Karpas-422 (cell line): ENCODE measurements around the gene KDELR3. TPM values are rescaled to one million over a fixed set of nuclear protein-coding genes. Genes with fewer than 3 reads are reported as not detected.

Experiments used
- DNase-seq: peaks from one replicate; pipeline ENCODE4 v3.0.0-alpha.2; 2015
- H2AFZ ChIP-seq: fragments of 200-600 bp; sonication (generic); 2 replicates; pipeline ENCODE4 v1.6.1; 2014; ENCODE audit warnings: antibody characterized with exemption, low read length, mixed read lengths
- H3K27ac ChIP-seq: fragments of 200-600 bp; sonication (generic); 2 replicates; pipeline ENCODE4 v1.5.1; 2014; ENCODE audit warnings: mild to moderate bottlenecking, low read length, moderate library complexity
- H3K27me3 ChIP-seq: fragments of 200-600 bp; sonication (generic); 2 replicates; pipeline ENCODE4 v1.6.1; 2014; ENCODE audit warnings: low read length, mixed read lengths
- H3K36me3 ChIP-seq: fragments of 200-600 bp; sonication (generic); 2 replicates; pipeline ENCODE4 v1.6.1; 2014; ENCODE audit warnings: low read length, mixed read lengths; ENCODE audit not compliant: insufficient read depth
- H3K4me1 ChIP-seq: fragments of 200-600 bp; sonication (generic); 2 replicates; pipeline ENCODE4 v1.6.1; 2014; ENCODE audit warnings: mild to moderate bottlenecking, low read length, mixed read lengths
- H3K4me2 ChIP-seq: fragments of 200-600 bp; sonication (generic); 2 replicates; pipeline ENCODE4 v1.6.1; 2014; ENCODE audit warnings: low read length, low read depth, mild to moderate bottlenecking; ENCODE audit not compliant: poor library complexity, severe bottlenecking
- H3K4me3 ChIP-seq: fragments of 200-600 bp; sonication (generic); 2 replicates; pipeline ENCODE4 v1.5.1; 2014; ENCODE audit warnings: mild to moderate bottlenecking, antibody characterized with exemption, low read length, mixed read lengths
- H3K79me2 ChIP-seq: fragments of 200-600 bp; sonication (generic); 2 replicates; pipeline ENCODE4 v1.6.1; 2014; ENCODE audit warnings: mild to moderate bottlenecking, low read length, mixed read lengths
- H3K9ac ChIP-seq: fragments of 200-600 bp; sonication (generic); 2 replicates; pipeline ENCODE4 v1.6.0; 2014; ENCODE audit warnings: low read length
- H3K9me2 ChIP-seq: fragments of 200-600 bp; sonication (generic), shearing (Covaris generic); replicated peaks from 2 replicates; pipeline ENCODE4 v1.6.0; 2014; ENCODE audit warnings: mild to moderate bottlenecking, low read length, moderate library complexity; ENCODE audit not compliant: insufficient read depth
- H3K9me3 ChIP-seq: fragments of 300-700, 200-600 bp; sonication (generic); 2 replicates; pipeline ENCODE4 v1.6.1; 2014; ENCODE audit warnings: low read length, mixed read lengths
- H4K20me1 ChIP-seq: fragments of 200-600 bp; sonication (generic); 2 replicates; pipeline ENCODE4 v1.6.1; 2014; ENCODE audit warnings: mild to moderate bottlenecking, antibody characterized with exemption, low read length, low read depth; ENCODE audit not compliant: insufficient read depth
- total RNA-seq: library from RNA; depleted of rRNA; stranded (reverse); fragments of >200 nt; shearing (Covaris generic); gene quantifications from 2 replicates; pipeline ENCODE4 v1.2.3, GENCODE V29; 2014; ENCODE audit warnings: low replicate concordance; rRNA removed

Gene KDELR3
- not detected in 2 replicates for total RNA-seq

DNA sequence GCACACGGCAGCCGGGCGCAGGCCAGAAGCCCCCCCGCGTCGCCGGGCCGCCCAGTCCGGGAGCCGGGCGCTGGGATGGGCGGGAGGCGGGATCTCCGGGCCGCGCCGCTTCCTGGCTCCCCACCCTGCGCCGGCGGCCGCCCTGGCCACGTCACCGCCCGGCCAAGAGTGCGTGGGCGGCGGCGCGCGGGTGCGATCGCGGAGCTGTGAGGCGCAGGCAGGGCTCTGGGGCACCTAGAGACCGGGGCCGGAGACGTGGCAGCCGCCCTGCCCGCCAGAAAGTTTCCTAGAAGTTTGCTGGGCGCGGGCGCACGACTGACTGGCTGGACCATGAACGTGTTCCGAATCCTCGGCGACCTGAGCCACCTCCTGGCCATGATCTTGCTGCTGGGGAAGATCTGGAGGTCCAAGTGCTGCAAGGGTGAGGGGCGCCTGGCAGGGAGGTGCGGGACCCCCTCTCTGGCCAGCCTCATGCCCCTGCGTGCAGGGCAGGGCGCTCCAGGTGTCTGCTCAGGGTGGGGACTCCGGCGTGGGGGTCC lies at the start of gene KDELR3:
KDELR3 (plus strand) TSS at position 193 of the 539 bp plus-strand sequence; CDS start at position 331, 138 bp downstream.
- Histone ChIP-seq H3K27ac (no peak within 1 kb of the TSS), H3K4me1 (no peaks in the 10 kb centered on the region), H3K9me2 (no peaks in the 10 kb centered on the region), H3K36me3 (no peaks in the 10 kb centered on the region), H3K4me2 (no peak within 1 kb of the TSS), H3K27me3 (no peaks in the 10 kb centered on the region), H3K79me2 (no peaks in the 10 kb centered on the region), H2AFZ (no peak within 1 kb of the TSS), H3K4me3 (no peak within 1 kb of the TSS), H3K9me3 (no peaks in the 10 kb centered on the region), H3K9ac (no peak within 1 kb of the TSS), H4K20me1 (no peaks in the 10 kb centered on the region)
- no peak for DNase-seq

DNA sequence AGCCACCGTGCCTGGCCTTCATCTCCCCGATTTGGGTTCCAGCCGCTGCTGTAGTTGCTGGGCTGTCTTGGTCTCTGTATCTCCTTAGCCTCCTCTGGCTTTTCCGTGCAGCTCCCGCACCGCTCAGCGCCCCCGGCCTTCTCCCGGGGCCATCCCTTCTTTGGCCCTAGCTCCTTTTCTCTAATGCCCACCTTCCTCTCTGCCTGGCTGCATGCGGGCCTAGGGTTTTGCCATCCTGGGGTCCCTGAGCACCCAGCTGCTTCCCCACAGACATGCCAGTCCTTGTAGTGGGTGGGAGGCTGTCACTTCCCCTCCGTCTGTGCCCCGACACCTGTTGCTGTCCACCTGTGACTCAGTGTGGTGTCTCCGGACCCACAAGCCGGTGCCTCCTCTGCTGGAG lies 49.3 kb upstream of the KDELR3 start:
- H2AFZ ChIP-seq: no peak overlapping the region
- no peaks in the 10 kb centered on the region for H3K9me2 ChIP-seq
- no peak overlapping the region for H3K27ac ChIP-seq
- H3K9ac ChIP-seq: no peak overlapping the region
- H3K9me3 ChIP-seq: no peaks in the 10 kb centered on the region
- no peaks in the 10 kb centered on the region for H3K36me3 ChIP-seq
- H3K4me3 ChIP-seq: no peak overlapping the region
- H4K20me1 ChIP-seq: no peaks in the 10 kb centered on the region
- no peak overlapping the region for H3K4me2 ChIP-seq
- H3K4me1 ChIP-seq: no peaks in the 10 kb centered on the region
- no peaks in the 10 kb centered on the region for H3K27me3 ChIP-seq
- H3K79me2 ChIP-seq: no peaks in the 10 kb centered on the region
- peak; percentile 20 for DNase-seq

DNA sequence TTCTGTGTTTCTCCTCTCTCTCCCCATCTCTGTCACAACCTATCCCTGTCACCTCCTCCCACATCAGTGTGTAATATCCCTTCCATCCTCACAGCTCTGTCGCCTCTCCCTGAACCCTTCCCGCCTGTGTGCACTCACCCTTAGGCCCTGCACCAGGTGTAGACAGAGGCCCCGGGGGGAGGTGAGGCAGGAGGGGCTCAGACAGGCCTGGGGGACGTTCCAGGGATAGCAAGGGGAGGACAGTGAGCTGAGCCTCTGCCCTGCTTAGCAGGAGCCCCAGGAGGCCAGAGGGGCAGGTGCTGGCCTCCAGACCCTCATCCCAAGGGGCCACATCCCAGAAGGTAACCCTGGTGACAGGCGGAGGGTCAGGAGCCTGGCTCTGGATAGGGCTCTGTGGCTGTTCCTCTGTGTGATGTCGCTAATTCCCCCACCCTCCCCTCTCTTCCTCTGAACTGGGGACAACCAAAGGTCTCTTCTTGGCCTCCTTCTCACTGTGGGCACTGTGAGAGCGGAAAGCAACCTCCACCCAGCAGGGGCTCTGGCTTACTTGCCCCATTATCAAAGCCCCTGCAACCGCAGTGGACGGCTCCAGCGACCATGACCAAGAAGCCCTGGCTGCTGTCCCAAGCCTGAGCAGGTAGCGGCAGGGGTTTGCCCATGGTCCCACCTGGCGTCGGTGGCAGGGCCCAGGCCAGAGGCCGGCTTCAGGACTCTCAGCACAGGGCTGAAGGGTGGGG lies 48.6 kb upstream of the KDELR3 start:
- Histone ChIP-seq H3K4me2 (no peak overlapping the region), H3K36me3 (no peaks in the 10 kb centered on the region), H3K4me3 (no peak overlapping the region), H4K20me1 (no peaks in the 10 kb centered on the region), H3K27me3 (no peaks in the 10 kb centered on the region), H3K9me3 (no peaks in the 10 kb centered on the region), H3K9ac (no peak overlapping the region), H3K79me2 (no peaks in the 10 kb centered on the region), H3K27ac (no peak overlapping the region), H2AFZ (no peak overlapping the region), H3K9me2 (no peaks in the 10 kb centered on the region), H3K4me1 (no peaks in the 10 kb centered on the region)
- DNase-seq: no peak

DNA sequence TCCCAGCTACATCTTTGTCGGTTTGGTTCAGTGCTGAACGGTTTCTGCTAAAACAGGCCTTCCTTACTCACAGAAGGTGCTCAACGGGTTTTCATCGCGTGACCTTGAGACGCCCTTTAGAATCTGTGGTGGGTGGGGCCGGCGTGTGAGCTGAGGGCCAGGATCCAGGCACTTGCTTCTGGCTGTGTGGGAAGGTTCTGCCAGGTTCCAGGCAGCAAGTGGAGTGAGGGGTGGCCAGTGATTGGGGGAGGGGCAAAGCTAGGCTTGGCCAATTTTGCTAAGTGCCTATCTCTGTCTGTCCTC lies 48.1 kb upstream of the KDELR3 start:
- Histone ChIP-seq H3K4me3 (no peak overlapping the region), H3K9ac (no peak overlapping the region), H2AFZ (no peak overlapping the region), H3K79me2 (no peaks in the 10 kb centered on the region), H3K36me3 (no peaks in the 10 kb centered on the region), H3K4me2 (no peak overlapping the region), H3K9me2 (no peaks in the 10 kb centered on the region), H3K4me1 (no peaks in the 10 kb centered on the region), H3K27me3 (no peaks in the 10 kb centered on the region), H3K27ac (no peak overlapping the region), H4K20me1 (no peaks in the 10 kb centered on the region), H3K9me3 (no peaks in the 10 kb centered on the region)
- DNase-seq: no peak

DNA sequence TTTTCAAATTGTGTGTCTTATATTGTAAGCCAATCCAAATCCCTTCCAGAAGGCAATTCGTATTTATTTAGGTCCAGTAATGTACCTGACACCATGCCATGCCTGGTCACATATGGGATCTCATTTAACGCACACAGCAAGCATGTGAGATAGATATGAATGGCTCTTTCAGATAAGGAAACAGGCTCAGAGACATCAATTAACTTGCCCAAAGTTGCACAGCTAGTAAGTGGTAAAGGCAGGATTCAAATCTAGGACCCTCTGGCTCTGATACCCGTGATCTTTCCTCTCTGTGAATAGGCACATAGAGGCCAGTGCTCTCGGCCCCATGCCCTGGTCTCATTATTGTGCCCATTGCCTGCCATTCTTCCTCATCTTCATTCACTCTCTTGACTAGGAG lies 47.2 kb upstream of the KDELR3 start:
- Histone ChIP-seq H2AFZ (no peak overlapping the region), H4K20me1 (no peaks in the 10 kb centered on the region), H3K4me3 (no peak overlapping the region), H3K27me3 (no peaks in the 10 kb centered on the region), H3K9me3 (no peaks in the 10 kb centered on the region), H3K36me3 (no peaks in the 10 kb centered on the region), H3K79me2 (no peaks in the 10 kb centered on the region), H3K9ac (no peak overlapping the region), H3K4me2 (no peak overlapping the region), H3K4me1 (no peaks in the 10 kb centered on the region), H3K9me2 (no peaks in the 10 kb centered on the region), H3K27ac (no peak overlapping the region)
- DNase-seq: no peak

DNA sequence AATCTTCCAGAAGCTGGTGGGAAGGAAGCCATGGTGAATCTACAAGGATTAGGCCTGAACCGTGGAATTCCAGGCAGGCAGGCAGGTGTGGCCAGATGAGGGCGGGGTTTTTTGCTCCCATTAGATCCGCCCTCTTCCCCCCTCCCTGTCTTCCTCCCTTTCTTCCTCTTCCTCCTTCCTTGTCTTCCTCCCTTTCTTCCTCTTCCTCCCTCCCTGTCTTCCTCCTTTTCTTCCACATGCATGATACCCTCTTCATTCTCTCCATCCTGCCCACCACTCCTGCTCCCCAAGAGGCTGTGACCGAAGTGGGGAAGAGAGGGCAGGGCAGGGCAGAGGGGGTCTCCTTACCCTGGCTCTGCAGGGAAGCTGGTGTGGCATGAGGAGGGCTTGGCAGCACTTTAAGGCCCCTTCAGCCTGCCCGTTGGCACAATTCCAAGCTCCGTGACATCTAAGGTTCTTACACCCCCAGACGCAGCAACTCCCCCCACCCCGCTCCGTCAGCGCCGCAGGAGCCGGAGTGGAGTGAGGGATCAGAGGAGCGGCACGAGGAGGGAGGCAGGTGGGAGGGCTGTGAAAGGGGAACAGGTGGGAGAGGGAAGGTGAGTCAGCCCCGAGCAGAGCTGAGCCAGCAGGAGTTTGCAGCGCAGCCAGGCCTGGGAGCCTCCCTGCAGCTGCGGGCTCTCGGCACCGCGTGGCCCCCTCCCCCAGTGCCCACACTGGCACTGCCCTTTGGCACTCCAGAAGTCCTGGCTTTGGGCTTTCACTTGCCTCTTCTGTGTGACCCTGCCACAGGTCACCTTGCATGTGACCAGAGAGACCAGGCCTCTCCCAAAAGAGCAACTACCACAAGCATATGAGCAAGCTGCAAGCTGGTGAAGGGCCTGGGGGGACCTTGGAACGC lies 45.0 kb upstream of the KDELR3 start:
- no peaks in the 10 kb centered on the region for H3K79me2 ChIP-seq
- no peaks in the 10 kb centered on the region for H3K4me1 ChIP-seq
- H3K27me3 ChIP-seq: no peaks in the 10 kb centered on the region
- H3K9me3 ChIP-seq: no peaks in the 10 kb centered on the region
- no peaks in the 10 kb centered on the region for H3K9me2 ChIP-seq
- H2AFZ ChIP-seq: no peak overlapping the region
- H3K9ac ChIP-seq: no peak overlapping the region
- DNase-seq: no peak
- no peak overlapping the region for H3K27ac ChIP-seq
- H4K20me1 ChIP-seq: no peaks in the 10 kb centered on the region
- no peaks in the 10 kb centered on the region for H3K36me3 ChIP-seq
- no peak overlapping the region for H3K4me2 ChIP-seq
- no peak overlapping the region for H3K4me3 ChIP-seq

DNA sequence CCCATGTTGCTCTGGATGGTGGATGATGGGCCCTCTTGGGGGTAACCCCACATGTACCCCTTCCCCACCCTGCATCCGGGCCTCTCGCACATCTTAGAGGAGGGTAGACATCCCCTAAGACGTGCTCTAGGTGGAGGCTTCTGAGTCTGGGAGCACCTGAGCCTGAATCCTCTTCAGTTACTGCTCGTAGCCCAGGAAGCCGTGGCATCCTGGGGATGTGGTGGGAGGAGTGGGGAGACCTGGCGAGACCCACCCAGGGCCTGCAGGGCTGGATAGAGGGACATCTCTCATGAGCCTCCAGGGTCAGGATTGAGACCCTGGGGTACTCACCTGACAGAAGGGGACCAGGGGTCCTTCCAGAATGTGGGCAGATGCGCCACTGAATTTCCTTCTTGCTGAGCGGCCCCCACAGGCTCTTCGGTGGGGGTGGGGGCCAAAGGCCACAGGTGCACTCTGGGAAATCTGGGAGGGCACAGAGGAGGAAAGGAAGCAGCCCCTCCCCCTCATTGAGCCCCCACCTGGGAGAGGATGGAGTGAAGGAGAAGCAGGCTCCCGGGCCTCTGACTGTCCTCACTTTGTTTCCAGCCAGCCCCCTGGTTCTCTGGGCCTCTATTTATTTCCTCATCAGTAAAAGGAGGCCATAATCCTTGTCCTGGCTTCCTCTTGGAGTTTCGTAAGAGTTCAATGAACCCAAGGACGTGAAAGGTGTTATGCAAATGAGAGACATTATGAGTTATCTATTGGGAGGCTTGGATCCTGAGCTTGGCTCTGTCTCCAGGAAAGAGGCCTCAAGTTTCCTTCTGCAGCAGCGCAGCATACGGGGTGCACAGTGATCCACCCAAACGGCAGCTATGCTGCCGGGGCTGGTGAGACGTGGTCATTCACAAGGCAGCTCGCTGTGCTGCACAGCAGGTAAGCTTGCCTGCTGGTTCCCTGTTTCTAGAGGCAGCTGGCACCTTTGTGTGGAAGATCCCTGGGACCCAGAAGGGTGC lies 44.1 kb upstream of the KDELR3 start:
- H3K9me2 ChIP-seq: no peaks in the 10 kb centered on the region
- H3K79me2 ChIP-seq: no peaks in the 10 kb centered on the region
- no peaks in the 10 kb centered on the region for H3K4me1 ChIP-seq
- DNase-seq: no peak
- H3K27ac ChIP-seq: no peak overlapping the region
- H3K9me3 ChIP-seq: no peaks in the 10 kb centered on the region
- no peak overlapping the region for H3K9ac ChIP-seq
- no peak overlapping the region for H3K4me2 ChIP-seq
- no peak overlapping the region for H3K4me3 ChIP-seq
- H3K27me3 ChIP-seq: no peaks in the 10 kb centered on the region
- H3K36me3 ChIP-seq: no peaks in the 10 kb centered on the region
- no peak overlapping the region for H2AFZ ChIP-seq
- no peaks in the 10 kb centered on the region for H4K20me1 ChIP-seq
